ENCODE results near the gene MMP28.

Gene MMP28

DNA sequence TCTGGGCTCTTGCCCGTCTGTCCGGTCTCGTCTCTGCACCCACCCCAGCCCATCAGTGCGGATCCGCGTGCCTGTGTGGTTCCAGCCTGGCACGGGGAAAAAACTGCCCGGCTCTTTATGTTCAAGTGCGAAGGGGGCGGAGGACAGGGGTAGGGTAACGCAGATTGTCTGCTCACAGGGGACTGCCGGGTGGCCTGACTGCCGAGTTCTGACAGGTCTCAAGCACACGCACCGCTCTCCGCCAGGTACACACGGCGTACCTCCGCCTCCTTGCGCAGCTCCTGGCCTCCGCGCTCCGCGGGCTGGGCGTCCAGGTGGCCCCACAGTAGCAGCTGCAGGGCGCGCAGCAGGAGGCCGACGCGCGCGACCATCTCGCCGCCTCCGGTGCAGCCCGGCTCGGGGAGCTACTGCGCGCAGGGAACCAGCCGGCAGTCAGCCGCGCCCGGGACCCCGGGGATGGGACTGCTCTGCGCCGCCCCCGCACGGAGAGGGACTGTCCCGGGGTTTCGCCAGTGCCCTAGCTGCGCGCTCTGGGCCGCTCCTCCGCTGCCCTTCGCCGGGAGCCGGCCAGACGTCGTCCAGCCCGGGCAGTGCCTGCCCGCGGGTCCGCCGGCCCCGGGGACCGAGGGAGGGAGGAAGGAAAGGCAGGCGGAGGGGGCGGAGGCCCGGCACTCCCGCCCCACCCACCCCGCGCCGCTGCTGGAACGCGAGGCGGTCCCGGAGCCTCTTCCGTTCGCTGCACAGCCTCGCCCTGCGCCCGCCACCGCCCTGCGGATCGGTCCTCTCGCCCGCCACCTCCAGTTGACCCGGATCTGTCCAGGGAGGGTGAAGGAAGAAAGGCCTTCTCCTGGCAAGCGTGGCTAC is at the start of gene MMP28:
Gene MMP28, minus strand, starts transcription at position 635 of the 864 bp plus-strand sequence. Its CDS starts 264 bp downstream, at position 371.
- DNase-seq = peak; percentile 53

GRCh38 chr17:35844547-35844946 is 49.1 kb upstream of the MMP28 start:
- no peak for DNase-seq

- no peak for DNase-seq
Observed at GRCh38 chr17:35843698-35844097, 48.3 kb upstream of the MMP28 start.

DNA sequence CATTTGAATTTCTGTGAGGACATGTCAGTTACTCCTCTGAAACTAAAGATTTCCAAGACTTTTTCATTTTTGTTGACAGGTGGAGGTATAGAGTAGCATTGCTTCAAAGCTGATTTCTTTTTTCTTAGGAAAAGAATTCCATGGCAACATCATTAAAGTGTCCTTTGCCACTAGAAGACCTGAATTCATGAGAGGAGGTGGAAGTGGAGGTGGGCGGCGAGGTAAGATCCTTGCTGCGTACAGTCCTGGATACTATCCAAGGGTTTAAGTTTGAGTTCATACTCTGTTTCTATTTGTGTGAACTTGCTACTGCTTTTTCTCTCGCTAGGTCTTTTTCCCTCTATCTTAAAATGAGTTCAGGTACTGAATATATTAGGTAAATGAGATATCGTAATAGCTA is 46.8 kb upstream of the MMP28 start:
- no peak for DNase-seq

DNA sequence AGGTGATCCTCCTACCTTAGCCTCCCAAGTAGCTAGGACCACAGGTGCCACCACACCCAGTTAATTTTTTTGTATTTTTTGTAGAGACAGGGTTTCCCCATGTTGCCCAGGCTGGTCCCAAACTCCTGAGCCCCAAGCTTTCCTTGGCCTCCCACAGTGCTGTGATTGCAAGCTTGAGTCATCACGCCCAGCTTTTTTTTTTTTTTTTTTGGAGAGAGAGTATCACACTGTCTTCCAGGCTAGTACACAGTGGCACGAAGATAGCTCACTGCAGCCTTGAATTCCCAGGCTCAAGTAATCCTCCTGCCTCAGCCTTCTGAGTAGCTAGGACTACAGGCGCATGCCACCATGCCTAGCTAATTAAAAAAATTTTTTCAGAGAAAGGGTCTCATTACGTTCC is 46.1 kb upstream of the MMP28 start:
- no peak for DNase-seq

GRCh38 chr17:35841101-35841500 is 45.7 kb upstream of the MMP28 start:
- DNase-seq = no peak

- DNase-seq = no peak
Observed at GRCh38 chr17:35825206-35825605, 29.8 kb upstream of the MMP28 start.

- no peak for DNase-seq
Observed at GRCh38 chr17:35821308-35821707, 25.9 kb upstream of the MMP28 start.

DNA sequence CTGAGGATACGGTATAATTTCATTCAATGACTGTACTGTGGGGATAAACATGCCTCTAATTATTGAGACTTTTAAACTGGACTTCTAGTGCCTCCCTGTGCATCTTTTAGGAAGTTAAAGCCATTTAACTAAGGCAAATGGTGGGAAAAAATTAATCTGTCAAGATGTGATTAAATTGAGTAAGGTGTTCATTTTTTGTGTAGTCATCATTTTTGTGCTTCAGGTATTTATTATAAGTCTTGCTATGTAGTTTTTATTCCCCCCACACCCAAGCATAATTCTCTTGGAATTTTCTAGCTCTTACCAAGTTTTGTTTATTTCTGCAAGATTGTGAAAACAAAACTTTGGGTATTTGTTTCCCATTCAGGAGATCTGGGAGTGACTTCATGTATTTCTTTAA is 24.0 kb upstream of the MMP28 start:
- DNase-seq = no peak

- DNase-seq = no peak
Observed at GRCh38 chr17:35817196-35817595, 21.8 kb upstream of the MMP28 start.

DNA sequence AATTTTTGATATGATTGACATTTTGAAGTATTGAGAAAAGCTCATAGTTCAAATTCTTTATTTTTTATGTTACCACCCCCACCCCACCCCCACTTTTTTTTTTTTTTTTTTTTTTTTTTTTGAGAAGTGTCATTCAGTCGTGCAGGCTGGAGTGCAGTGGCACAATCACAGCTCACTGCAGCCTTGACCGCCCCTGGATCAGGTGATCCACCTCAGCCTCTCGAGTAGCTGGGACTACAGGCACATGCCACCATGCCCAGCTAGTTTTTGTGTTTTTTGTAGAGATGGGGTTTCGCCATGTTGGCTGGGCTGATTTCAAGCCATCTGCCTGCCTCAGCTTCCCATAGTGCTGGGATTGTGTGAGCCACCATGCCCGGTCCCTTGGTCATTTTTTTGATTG is 21.3 kb upstream of the MMP28 start:
- DNase-seq = no peak

DNA sequence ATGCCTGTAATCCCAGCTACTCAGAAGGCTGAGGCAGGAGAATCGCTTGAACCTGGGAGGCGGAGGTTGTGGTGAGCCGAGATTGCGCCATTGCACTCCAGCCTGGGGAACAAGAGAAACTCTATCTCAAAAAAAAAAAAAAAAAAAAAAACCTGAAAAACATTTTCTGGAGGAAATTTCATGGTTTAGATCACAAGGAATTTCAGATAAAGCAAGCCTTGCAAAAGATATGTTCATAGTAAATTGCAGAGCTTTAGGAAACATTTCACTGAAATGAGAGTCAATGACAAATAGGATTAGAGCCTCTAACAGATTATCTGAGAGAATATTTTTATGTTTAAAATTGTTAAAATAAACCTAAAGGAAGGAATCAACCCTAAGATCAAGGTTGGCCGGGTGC is 17.0 kb upstream of the MMP28 start:
- no peak for DNase-seq

- no peak for DNase-seq
Observed at GRCh38 chr17:35811759-35812158, 16.3 kb upstream of the MMP28 start.

DNA sequence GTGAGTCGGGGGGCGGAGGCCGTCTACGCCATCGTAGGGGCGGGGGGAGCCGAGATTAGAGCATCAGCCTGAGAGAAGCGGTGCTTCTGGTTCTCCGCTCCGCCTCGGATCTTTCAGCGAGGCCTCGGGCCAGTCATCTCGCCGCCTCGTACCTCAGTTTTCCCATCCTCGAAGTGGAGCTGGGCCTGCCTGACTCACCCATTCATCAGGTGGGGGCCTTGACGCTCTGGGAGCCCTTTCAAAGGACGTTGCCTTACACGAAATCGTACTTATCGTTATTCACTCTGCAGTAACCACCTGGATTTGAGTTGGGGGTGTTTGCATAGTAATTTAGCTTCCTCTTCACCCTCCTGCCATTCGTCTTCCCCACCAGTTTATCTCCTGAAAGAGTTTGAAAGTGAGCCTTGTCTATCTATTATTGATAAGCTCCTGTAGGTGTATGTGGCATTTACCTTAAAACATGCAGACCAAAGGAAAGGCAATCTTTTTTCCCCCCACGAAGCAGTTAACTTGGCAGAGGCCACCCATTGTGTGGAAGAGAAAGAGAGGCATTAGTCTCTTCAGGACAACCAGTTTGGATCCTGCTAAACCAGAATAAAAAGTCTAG is 14.5 kb upstream of the MMP28 start:
- DNase-seq = peak; percentile 50

- DNase-seq = peak; percentile 99
Observed at GRCh38 chr17:35808962-35809854, 13.8 kb upstream of the MMP28 start, which contains the start of gene TAF15. Gene TAF15, plus strand, starts transcription at chr17:35809484. Its CDS starts 86 bp downstream, at chr17:35809570.

DNA sequence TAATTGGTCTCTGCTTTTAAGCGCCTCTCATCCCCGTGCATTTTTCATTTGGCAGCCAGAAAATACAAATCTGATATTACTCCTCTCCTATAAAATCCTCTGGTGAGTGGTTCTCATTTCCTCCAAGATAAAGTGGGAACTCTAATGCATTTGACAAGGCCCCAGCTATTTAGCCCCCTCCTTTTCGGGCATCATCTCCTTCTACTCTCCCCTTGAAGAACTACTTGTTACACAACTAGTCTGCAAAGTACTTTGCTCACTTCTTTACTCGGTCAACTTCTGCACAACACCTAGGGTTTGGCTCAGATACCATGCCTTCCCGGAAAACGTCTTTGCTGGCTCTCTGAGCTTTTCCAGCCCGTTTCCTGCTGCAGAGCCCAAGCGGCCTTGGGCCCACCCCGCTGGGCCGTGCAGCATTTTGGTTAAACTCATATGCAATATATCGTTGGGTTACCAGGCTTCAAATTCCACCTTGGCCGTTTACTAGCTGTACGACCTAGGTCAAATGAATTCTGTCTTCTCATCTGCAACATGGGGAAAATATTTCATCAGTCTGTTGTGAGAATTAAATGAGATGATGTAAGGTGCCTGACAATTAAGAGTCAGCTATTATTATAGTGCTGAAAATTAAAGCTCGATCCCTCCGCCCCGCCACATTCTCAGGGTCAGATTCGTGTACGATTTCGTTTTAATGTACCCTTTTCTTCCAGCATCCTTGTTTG is 13.0 kb upstream of the MMP28 start:
- DNase-seq = no peak

- DNase-seq = no peak
Observed at GRCh38 chr17:35807371-35808144, 12.1 kb upstream of the MMP28 start.

- DNase-seq = peak; percentile 56
Observed at GRCh38 chr17:35804658-35805192, 9.3 kb upstream of the MMP28 start.

GRCh38 chr17:35801583-35802224 is 6.3 kb upstream of the MMP28 start:
- no peak for DNase-seq

- DNase-seq = no peak
Observed at GRCh38 chr17:35799942-35800341, 4.5 kb upstream of the MMP28 start.

GRCh38 chr17:35797918-35798317 is 2.5 kb upstream of the MMP28 start:
- DNase-seq = no peak

Measured in NCI-H774 (cell line).